Keratinocyte (primary cell): ENCODE measurements around the gene MRPS23.

ENCODE experiments used
- EZH2 ChIP-seq: IDR thresholded peaks from one replicate; pipeline ENCODE4 v1.6.1; 2012; ENCODE audit warnings: inconsistent platforms, mild to moderate bottlenecking, low read length, moderate library complexity
- TF ChIP-seq, protein P1 (sequence below), 3 experiments: IDR thresholded peaks in 1 of 3; conservative IDR thresholded peaks in 1 of 3; optimal IDR thresholded peaks in 1 of 3; 2 replicates in 2 of 3; 3 replicates in 1 of 3; pipeline versions ENCODE3 to v1.5.1; 2011; ENCODE audit warnings: low read length in 3 of 3, mild to moderate bottlenecking in 3 of 3, moderate library complexity in 2 of 3, control low read depth in 1 of 3, inconsistent platforms in 1 of 3; ENCODE audit not compliant: insufficient read depth in 2 of 3; ENCODE audit errors: extremely low read depth in 1 of 3

DNA sequence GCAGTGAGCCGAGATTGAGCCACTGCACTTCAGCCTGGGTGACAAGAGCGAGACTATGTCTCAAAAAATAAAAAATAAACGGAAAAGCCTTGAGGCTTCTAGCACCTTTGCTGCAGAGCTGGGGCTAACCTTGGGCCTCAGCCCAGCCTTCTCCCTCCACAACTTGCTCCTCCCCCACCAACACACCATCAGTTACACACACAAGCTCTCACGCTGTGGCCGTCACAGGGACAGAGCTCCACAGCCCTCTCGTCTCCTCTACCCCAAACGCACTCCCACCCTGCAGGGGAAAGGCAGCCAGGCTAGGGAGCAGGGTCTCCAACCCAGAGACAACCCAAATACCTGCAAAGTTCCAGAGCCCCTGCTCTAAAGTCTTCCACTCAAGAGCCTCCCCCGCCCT lies 22.0 kb upstream of the MRPS23 start:
- TF ChIP-seq EZH2, result no peak
- TF ChIP-seq, protein P1, sequence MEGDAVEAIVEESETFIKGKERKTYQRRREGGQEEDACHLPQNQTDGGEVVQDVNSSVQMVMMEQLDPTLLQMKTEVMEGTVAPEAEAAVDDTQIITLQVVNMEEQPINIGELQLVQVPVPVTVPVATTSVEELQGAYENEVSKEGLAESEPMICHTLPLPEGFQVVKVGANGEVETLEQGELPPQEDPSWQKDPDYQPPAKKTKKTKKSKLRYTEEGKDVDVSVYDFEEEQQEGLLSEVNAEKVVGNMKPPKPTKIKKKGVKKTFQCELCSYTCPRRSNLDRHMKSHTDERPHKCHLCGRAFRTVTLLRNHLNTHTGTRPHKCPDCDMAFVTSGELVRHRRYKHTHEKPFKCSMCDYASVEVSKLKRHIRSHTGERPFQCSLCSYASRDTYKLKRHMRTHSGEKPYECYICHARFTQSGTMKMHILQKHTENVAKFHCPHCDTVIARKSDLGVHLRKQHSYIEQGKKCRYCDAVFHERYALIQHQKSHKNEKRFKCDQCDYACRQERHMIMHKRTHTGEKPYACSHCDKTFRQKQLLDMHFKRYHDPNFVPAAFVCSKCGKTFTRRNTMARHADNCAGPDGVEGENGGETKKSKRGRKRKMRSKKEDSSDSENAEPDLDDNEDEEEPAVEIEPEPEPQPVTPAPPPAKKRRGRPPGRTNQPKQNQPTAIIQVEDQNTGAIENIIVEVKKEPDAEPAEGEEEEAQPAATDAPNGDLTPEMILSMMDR (optimal IDR thresholded peaks at IDR 0.05 in 1 of 3, IDR thresholded peaks at IDR 0.05 in 1 of 3, conservative IDR thresholded peaks at IDR 0.05 in 1 of 3; ENCODE audit: extremely low read depth in 1 of 3, insufficient read depth in 2 of 3, low read length in 3 of 3), result no peak
